SK-N-SH (cell line): ENCODE measurements around the gene F2RL1. TPM values are rescaled to one million over a fixed set of nuclear protein-coding genes. Genes with fewer than 3 reads are reported as not detected.
A peak's percentile ranks its signal among the peaks of the same experiment; 100 is the strongest.

Experiments used
- CTCF ChIA-PET: fragments of 300-600, 350-600 bp; formaldehyde crosslinking; extraction: SDS; loops from one replicate; lab custom pipeline; 2021; lab: Yijun Ruan, JAX
- POLR2A ChIA-PET: fragments of 350-600 bp; sonication (Branson Sonifier 250); formaldehyde crosslinking; extraction: SDS; loops from one replicate; lab custom pipeline; 2020; ENCODE audit warnings: antibody characterized with exemption, inconsistent platforms; lab: Yijun Ruan, JAX
- DNase-seq: peaks from one replicate; pipeline ENCODE4 v3.0.0; 2012
- H2AFZ ChIP-seq: fragments of 200-600 bp; sonication (generic); 2 replicates; pipeline ENCODE4 v1.8.1; 2016; ENCODE audit warnings: antibody characterized with exemption, mild to moderate bottlenecking, low read depth
- H3F3A ChIP-seq: fragments of 200-600 bp; sonication (generic); replicated peaks from 2 replicates; pipeline ENCODE3; 2016; ENCODE audit warnings: antibody characterized with exemption, mild to moderate bottlenecking; ENCODE audit not compliant: insufficient read depth
- H3K27ac ChIP-seq, 2 experiments: fragments of 200-500 bp in 1 of 2; fragments of 200-600 bp in 1 of 2; sonication (Bioruptor generic) in 1 of 2; sonication (generic), shearing (Covaris generic) in 1 of 2; 2 replicates each; pipeline versions ENCODE4 v1.5.1 to v1.6.1; 2014 to 2016; ENCODE audit warnings: low read depth in 2 of 2, inconsistent platforms in 1 of 2, low read length in 1 of 2, mild to moderate bottlenecking in 1 of 2, mixed read lengths in 1 of 2
- H3K27me3 ChIP-seq: fragments of 200-600 bp; sonication (generic), shearing (Covaris generic); 2 replicates; pipeline ENCODE4 v1.6.1; 2016; ENCODE audit warnings: mixed run types; ENCODE audit not compliant: insufficient read depth
- H3K36me3 ChIP-seq, 2 experiments: fragments of 200-500 bp in 1 of 2; fragments of 200-600 bp in 1 of 2; sonication (Bioruptor generic) in 1 of 2; sonication (generic) in 1 of 2; replicated peaks in 1 of 2; 2 replicates each; pipeline versions ENCODE3 to v1.5.1; 2014 to 2016; ENCODE audit warnings: low read length in 1 of 2, mild to moderate bottlenecking in 1 of 2; ENCODE audit not compliant: insufficient read depth in 2 of 2, control insufficient read depth in 1 of 2
- H3K4me1 ChIP-seq, 2 experiments: fragments of 200-500 bp in 1 of 2; fragments of 200-600 bp in 1 of 2; sonication (Bioruptor generic) in 1 of 2; sonication (generic), shearing (Covaris generic) in 1 of 2; 2 replicates each; pipeline versions ENCODE4 v1.5.1 to v1.6.1; 2014 to 2016; ENCODE audit warnings: low read depth in 1 of 2, low read length in 1 of 2, mixed run types in 1 of 2; ENCODE audit not compliant: insufficient read depth in 2 of 2, control insufficient read depth in 1 of 2
- H3K4me2 ChIP-seq: fragments of 200-600 bp; sonication (generic), shearing (Covaris generic); 2 replicates; pipeline ENCODE4 v1.6.1; 2017; ENCODE audit warnings: mixed run types
- H3K4me3 ChIP-seq, 2 experiments: fragments of 200-500 bp in 1 of 2; fragments of 200-600 bp in 1 of 2; sonication (Bioruptor generic) in 1 of 2; sonication (generic), shearing (Covaris generic) in 1 of 2; 2 replicates each; pipeline versions ENCODE4 v1.5.1 to v1.8.1; 2014 to 2016; ENCODE audit warnings: low read depth in 2 of 2, inconsistent platforms in 1 of 2, low read length in 1 of 2, mild to moderate bottlenecking in 1 of 2, mixed read lengths in 1 of 2, moderate library complexity in 1 of 2
- H3K79me2 ChIP-seq: fragments of 200-600 bp; sonication (generic); 2 replicates; pipeline ENCODE4 v1.8.1; 2017; ENCODE audit warnings: mild to moderate bottlenecking; ENCODE audit not compliant: insufficient read depth
- H3K9ac ChIP-seq: fragments of 200-600 bp; sonication (generic); 2 replicates; pipeline ENCODE4 v1.6.1; 2017; ENCODE audit warnings: mixed run types
- H3K9me2 ChIP-seq: fragments of 200-600 bp; sonication (generic); 2 replicates; pipeline ENCODE4 v1.6.1; 2017; ENCODE audit warnings: mixed run types
- H3K9me3 ChIP-seq: fragments of 200-600 bp; sonication (generic); 2 replicates; pipeline ENCODE4 v1.6.1; 2017; ENCODE audit warnings: mixed run types, mild to moderate bottlenecking, moderate library complexity
- H4K20me1 ChIP-seq: fragments of 200-600 bp; sonication (generic); 2 replicates; pipeline ENCODE4 v1.6.1; 2017; ENCODE audit warnings: mild to moderate bottlenecking, mixed run types; ENCODE audit not compliant: insufficient read depth
- EP300 ChIP-seq, 2 experiments: IDR thresholded peaks; 2 replicates each; pipeline versions ENCODE4 v1.4.0 to v1.6.1; 2012; ENCODE audit warnings: borderline replicate concordance in 1 of 2, low read depth in 1 of 2, low read length in 1 of 2
- EZH2phosphoT487 ChIP-seq: fragments of 200-600 bp; sonication (generic); IDR thresholded peaks from 2 replicates; pipeline ENCODE4 v1.6.1; 2017; ENCODE audit warnings: low read depth, mixed run types, mild to moderate bottlenecking, antibody characterized with exemption, moderate library complexity, borderline replicate concordance
- FOSL2 ChIP-seq: IDR thresholded peaks from 2 replicates; pipeline ENCODE4 v1.4.0; 2012; ENCODE audit warnings: low read depth, mild to moderate bottlenecking, moderate library complexity, borderline replicate concordance
- GATA2 ChIP-seq: sonication (generic); formaldehyde crosslinking; IDR thresholded peaks from 2 replicates; pipeline ENCODE4 v1.5.0; 2020; ENCODE audit warnings: mild to moderate bottlenecking, missing genetic modification reagents
- JUND ChIP-seq: IDR thresholded peaks from 2 replicates; pipeline ENCODE4 v1.4.0; 2012
- NFIC ChIP-seq: IDR thresholded peaks from 2 replicates; pipeline ENCODE4 v1.4.0; 2012; ENCODE audit warnings: borderline replicate concordance
- NRF1 ChIP-seq: IDR thresholded peaks from 2 replicates; pipeline ENCODE4 v1.6.1; 2012; ENCODE audit warnings: low read depth, mild to moderate bottlenecking, low read length
- RXRA ChIP-seq: IDR thresholded peaks from 2 replicates; pipeline ENCODE4 v1.4.0; 2012; ENCODE audit warnings: low read depth, mild to moderate bottlenecking, borderline replicate concordance
- SIN3A ChIP-seq: IDR thresholded peaks from 2 replicates; pipeline ENCODE4 v1.6.1; 2012; ENCODE audit warnings: low read depth, mild to moderate bottlenecking, low read length, moderate library complexity, borderline replicate concordance
- TCF12 ChIP-seq: IDR thresholded peaks from 2 replicates; pipeline ENCODE4 v1.4.0; 2012
- TEAD4 ChIP-seq: IDR thresholded peaks from 2 replicates; pipeline ENCODE4 v1.4.0; 2012; ENCODE audit warnings: mild to moderate bottlenecking, borderline replicate concordance; ENCODE audit not compliant: insufficient read depth
- YY1 ChIP-seq: IDR thresholded peaks from 2 replicates; pipeline ENCODE4 v1.4.0; 2012; ENCODE audit warnings: low read depth, mild to moderate bottlenecking
- WGBS: methylation state at CpG from one replicate; pipeline ENCODE4 v1.1.6; 2017; ENCODE audit warnings: low lambda C conversion rate; 5-methylcytosine and 5-hydroxymethylcytosine counted together
- polyA plus RNA-seq, 3 experiments: library from polyadenylated mRNA; depleted of rRNA; stranded (reverse); fragments of >200 nt; gene quantifications; 2 replicates each; pipeline ENCODE4 v1.2.3, GENCODE V29; 2012
- TF ChIP-seq, protein P1 (sequence below): IDR thresholded peaks from 2 replicates; pipeline ENCODE4; 2012
- TF ChIP-seq, protein P2 (sequence below): IDR thresholded peaks from 2 replicates; pipeline ENCODE4 v1.6.1; 2012; ENCODE audit warnings: mild to moderate bottlenecking, low read depth, low read length, moderate library complexity
- TF ChIP-seq, protein P3 (sequence below): IDR thresholded peaks from 2 replicates; pipeline ENCODE4 v1.4.0; 2012; ENCODE audit warnings: low read depth

The F2RL1 gene
- polyA plus RNA-seq, 1 of the 3 experiments (the other 2 are of a cell fraction): 31.3 TPM

DNA sequence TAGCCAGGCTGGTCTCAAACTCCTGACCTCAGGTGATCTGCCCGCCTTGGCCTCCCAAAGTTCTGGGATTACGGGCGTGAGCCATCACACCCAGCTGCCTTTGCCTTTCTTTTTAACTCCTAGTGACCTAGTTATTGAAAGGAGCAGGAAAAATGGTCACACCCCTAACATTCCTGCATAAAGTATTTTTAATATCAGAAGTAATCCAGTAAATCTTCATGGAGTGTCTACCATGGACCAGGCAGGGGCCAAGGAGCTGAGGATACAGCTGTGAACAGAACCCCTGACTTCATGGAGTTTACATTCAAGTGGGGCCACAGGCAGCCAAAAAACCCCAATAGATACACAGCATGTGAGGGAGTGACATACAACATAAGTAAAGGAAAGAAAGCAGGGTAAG, 18.3 kb upstream of the F2RL1 start:
- peaks cover 25% of the 10 kb centered on the region for H3F3A ChIP-seq
- no peaks in the 10 kb centered on the region for H3K9me3 ChIP-seq
- H3K27me3 ChIP-seq: no peaks in the 10 kb centered on the region
- TF ChIP-seq RXRA (no peak), EZH2phosphoT487 (no peak), GATA2 (no peak), NRF1 (no peak), SIN3A (no peak), EP300 (IDR thresholded peaks at IDR 0.05; ENCODE audit: borderline replicate concordance in 1 of 2, low read depth in 1 of 2, low read length in 1 of 2) (no peak), YY1 (no peak)
- no peaks in the 10 kb centered on the region for H3K9me2 ChIP-seq
- H3K4me3 ChIP-seq: no peak overlapping the region
- POLR2A ChIA-PET: no interaction called here
- H3K36me3 ChIP-seq: no peaks in the 10 kb centered on the region
- DNase-seq: no peak
- no peaks in the 10 kb centered on the region for H4K20me1 ChIP-seq
- H2AFZ ChIP-seq: no peak overlapping the region
- no peaks in the 10 kb centered on the region for H3K79me2 ChIP-seq
- peak overlapping the region in 1 of 2 experiments; percentile 85; a peak in 2 of 4 replicates for H3K27ac ChIP-seq
- 0 out of 2 replicates have a peak overlapping the region, but pooled peaks have one; percentile 46 for H3K4me2 ChIP-seq
- H3K9ac ChIP-seq: no peak overlapping the region
- WGBS: 85% methylated on average over 3 of the region's 3 CpGs
- peaks cover 0 to 10% of the 10 kb centered on the region in 2 experiments; a peak in 2 of 4 replicates for H3K4me1 ChIP-seq
- CTCF ChIA-PET: interaction anchor here (0.8 to 1.2 kb wide), 3 partner anchors 9 to 26 kb away, joined by 3 to 5 read pairs (median 4); no protein-coding TSS in a partner anchor

DNA sequence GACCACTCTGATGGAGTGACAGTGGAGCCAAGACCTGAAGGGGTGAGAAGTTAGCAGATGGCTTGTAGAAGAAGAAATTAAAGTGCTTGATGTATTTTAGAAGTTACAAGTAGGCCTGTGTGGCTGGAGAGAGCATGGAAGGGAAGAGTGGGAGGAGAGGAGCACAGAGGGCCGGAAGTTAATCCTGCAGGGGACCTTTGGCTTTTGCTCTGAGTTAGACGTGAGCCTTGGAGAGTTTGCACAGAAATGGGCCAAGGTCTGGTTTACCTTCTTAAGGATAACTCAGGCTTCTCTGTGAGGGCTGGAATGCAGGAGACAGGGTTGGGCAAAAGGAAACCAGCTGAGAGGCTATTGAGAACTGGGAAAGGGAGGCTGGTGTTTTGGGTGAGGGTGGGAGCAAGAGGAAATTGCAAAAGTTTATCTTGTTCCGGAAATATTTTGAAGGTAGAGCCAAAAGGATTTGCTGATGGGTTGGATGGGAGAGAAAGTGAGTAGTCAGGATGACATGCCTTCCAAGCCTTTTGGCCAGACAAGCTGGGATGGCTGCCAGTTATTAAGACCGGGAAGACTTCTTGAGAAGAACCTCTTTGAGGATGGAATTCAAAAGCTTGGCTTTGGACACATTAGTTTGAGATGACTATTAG, 17.5 kb upstream of the F2RL1 start:
- POLR2A ChIA-PET: no interaction called here
- no peaks in the 10 kb centered on the region for H3K36me3 ChIP-seq
- H3K27me3 ChIP-seq: no peaks in the 10 kb centered on the region
- no peaks in the 10 kb centered on the region for H3K9me3 ChIP-seq
- peak overlapping the region in 1 of 2 experiments; percentile 85; a peak in 2 of 4 replicates for H3K27ac ChIP-seq
- H3K79me2 ChIP-seq: no peaks in the 10 kb centered on the region
- H3F3A ChIP-seq: peaks cover 32% of the 10 kb centered on the region
- no peak overlapping the region for H3K4me3 ChIP-seq
- CTCF ChIA-PET: interaction anchor here (0.9 kb wide), 1 partner anchor 17 kb away, joined by 3 read pairs; no protein-coding TSS in a partner anchor
- peaks cover 0 to 14% of the 10 kb centered on the region in 2 experiments; a peak in 2 of 4 replicates for H3K4me1 ChIP-seq
- H4K20me1 ChIP-seq: no peaks in the 10 kb centered on the region
- no peaks in the 10 kb centered on the region for H3K9me2 ChIP-seq
- no peak for DNase-seq
- H3K9ac ChIP-seq: no peak overlapping the region
- TF ChIP-seq TEAD4: 0 out of 2 replicates have a peak, but pooled peaks have one; percentile 17
- no peak for TF ChIP-seq GATA2
- peak; percentile 45; the same call in 1 of the 2 replicates for TF ChIP-seq FOSL2
- 0 out of 2 replicates have a peak, but pooled peaks have one; percentile 29 for TF ChIP-seq JUND
- TF ChIP-seq, protein P1, sequence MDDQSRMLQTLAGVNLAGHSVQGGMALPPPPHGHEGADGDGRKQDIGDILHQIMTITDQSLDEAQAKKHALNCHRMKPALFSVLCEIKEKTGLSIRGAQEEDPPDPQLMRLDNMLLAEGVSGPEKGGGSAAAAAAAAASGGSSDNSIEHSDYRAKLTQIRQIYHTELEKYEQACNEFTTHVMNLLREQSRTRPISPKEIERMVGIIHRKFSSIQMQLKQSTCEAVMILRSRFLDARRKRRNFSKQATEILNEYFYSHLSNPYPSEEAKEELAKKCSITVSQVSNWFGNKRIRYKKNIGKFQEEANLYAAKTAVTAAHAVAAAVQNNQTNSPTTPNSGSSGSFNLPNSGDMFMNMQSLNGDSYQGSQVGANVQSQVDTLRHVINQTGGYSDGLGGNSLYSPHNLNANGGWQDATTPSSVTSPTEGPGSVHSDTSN: peak; percentile 57
- TF ChIP-seq, protein P2, sequence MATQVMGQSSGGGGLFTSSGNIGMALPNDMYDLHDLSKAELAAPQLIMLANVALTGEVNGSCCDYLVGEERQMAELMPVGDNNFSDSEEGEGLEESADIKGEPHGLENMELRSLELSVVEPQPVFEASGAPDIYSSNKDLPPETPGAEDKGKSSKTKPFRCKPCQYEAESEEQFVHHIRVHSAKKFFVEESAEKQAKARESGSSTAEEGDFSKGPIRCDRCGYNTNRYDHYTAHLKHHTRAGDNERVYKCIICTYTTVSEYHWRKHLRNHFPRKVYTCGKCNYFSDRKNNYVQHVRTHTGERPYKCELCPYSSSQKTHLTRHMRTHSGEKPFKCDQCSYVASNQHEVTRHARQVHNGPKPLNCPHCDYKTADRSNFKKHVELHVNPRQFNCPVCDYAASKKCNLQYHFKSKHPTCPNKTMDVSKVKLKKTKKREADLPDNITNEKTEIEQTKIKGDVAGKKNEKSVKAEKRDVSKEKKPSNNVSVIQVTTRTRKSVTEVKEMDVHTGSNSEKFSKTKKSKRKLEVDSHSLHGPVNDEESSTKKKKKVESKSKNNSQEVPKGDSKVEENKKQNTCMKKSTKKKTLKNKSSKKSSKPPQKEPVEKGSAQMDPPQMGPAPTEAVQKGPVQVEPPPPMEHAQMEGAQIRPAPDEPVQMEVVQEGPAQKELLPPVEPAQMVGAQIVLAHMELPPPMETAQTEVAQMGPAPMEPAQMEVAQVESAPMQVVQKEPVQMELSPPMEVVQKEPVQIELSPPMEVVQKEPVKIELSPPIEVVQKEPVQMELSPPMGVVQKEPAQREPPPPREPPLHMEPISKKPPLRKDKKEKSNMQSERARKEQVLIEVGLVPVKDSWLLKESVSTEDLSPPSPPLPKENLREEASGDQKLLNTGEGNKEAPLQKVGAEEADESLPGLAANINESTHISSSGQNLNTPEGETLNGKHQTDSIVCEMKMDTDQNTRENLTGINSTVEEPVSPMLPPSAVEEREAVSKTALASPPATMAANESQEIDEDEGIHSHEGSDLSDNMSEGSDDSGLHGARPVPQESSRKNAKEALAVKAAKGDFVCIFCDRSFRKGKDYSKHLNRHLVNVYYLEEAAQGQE: no peak
- peak; percentile 51 for TF ChIP-seq TCF12
- TF ChIP-seq, protein P3, sequence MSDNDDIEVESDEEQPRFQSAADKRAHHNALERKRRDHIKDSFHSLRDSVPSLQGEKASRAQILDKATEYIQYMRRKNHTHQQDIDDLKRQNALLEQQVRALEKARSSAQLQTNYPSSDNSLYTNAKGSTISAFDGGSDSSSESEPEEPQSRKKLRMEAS: 0 out of 2 replicates have a peak, but pooled peaks have one; percentile 12
- peak; percentile 87 for TF ChIP-seq NFIC
- peak overlapping the region; percentile 46 for H3K4me2 ChIP-seq
- WGBS: 29% methylated on average over 4 of the region's 4 CpGs
- H2AFZ ChIP-seq: peak overlapping the region; percentile 43; the same call in 1 of the 2 replicates
